Jurkat, Clone E6-1 (cell line): Measurements from ENCODE around the gene PDIA4.
"Not testable (repeated sequence)": the region's sequence is repeated elsewhere in the genome, so short reads cannot be mapped to it uniquely, and the experiment has no call there.

Experiments used
- DNase-seq: peaks from one replicate; pipeline ENCODE4 v3.0.0-alpha.2; 2011; ENCODE audit warnings: low read depth, low spot score
- H3K4me3 ChIP-seq: 2 replicates; pipeline ENCODE4 v1.5.1; 2011; ENCODE audit warnings: mild to moderate bottlenecking, low read length, control low read depth, moderate library complexity

The PDIA4 gene

GRCh38 chr7:148982654-148983199, 45.6 kb downstream of the PDIA4 start:
- no peak for DNase-seq
- H3K4me3 ChIP-seq: peak overlapping the region; percentile 71

- no peak for DNase-seq
- H3K4me3 ChIP-seq: no peak overlapping the region
Observed at GRCh38 chr7:148979827-148980226, 48.5 kb downstream of the PDIA4 start.

- not testable (repeated sequence) for DNase-seq, H3K4me3 ChIP-seq
Observed at GRCh38 chr7:148979072-148979471, 49.2 kb downstream of the PDIA4 start.

- DNase-seq: no peak
- H3K4me3 ChIP-seq: no peak overlapping the region
Observed at GRCh38 chr7:148978091-148978490, 50.2 kb downstream of the PDIA4 start.

- H3K4me3 ChIP-seq: no peak overlapping the region
- no peak for DNase-seq
Observed at GRCh38 chr7:148975896-148976295, 52.4 kb downstream of the PDIA4 start.

- DNase-seq: no peak
Observed at GRCh38 chr7:148973256-148973655, 55.0 kb downstream of the PDIA4 start.

GRCh38 chr7:148972375-148972774, 55.9 kb downstream of the PDIA4 start:
- no peak for DNase-seq
- no peak overlapping the region for H3K4me3 ChIP-seq

More at GRCh38 chr7:148973256-148973655, 55.0 kb downstream of the PDIA4 start:
- no peak overlapping the region for H3K4me3 ChIP-seq

- no peak for DNase-seq
- no peak overlapping the region for H3K4me3 ChIP-seq
Observed at GRCh38 chr7:148967602-148968001, 60.7 kb downstream of the PDIA4 start.

GRCh38 chr7:148967032-148967372, 61.3 kb downstream of the PDIA4 start:
- peak overlapping the region; percentile 15; the same call in 1 of the 2 replicates for H3K4me3 ChIP-seq
- no peak for DNase-seq

GRCh38 chr7:148964483-148965267, 63.6 kb downstream of the PDIA4 start:
- DNase-seq: no peak

GRCh38 chr7:148963583-148964482, 64.5 kb downstream of the PDIA4 start:
- H3K4me3 ChIP-seq: peak overlapping the region; percentile 66
- DNase-seq: no peak

More at GRCh38 chr7:148964483-148965267, 63.6 kb downstream of the PDIA4 start:
- H3K4me3 ChIP-seq: no peak overlapping the region

GRCh38 chr7:148962823-148963582, 65.3 kb downstream of the PDIA4 start:
- DNase-seq: peak; percentile 64
- peak overlapping the region; percentile 66 for H3K4me3 ChIP-seq

GRCh38 chr7:148962440-148962822, 65.9 kb downstream of the PDIA4 start:
- DNase-seq: no peak
- H3K4me3 ChIP-seq: peak overlapping the region; percentile 66

GRCh38 chr7:148959726-148960125, 68.6 kb downstream of the PDIA4 start:
- DNase-seq: no peak
- H3K4me3 ChIP-seq: no peak overlapping the region

- no peak overlapping the region for H3K4me3 ChIP-seq
- peak; percentile 81 for DNase-seq
Observed at GRCh38 chr7:148958061-148958460, 70.2 kb downstream of the PDIA4 start.

GRCh38 chr7:148954766-148955165, 73.5 kb downstream of the PDIA4 start:
- no peak for DNase-seq
- no peak overlapping the region for H3K4me3 ChIP-seq

- no peak for DNase-seq
Observed at GRCh38 chr7:148953676-148954075, 74.6 kb downstream of the PDIA4 start.

More at GRCh38 chr7:148953676-148954075, 74.6 kb downstream of the PDIA4 start:
- no peak overlapping the region for H3K4me3 ChIP-seq
